Renal pelvis (tissue), 4 donors: Measurements from ENCODE around the gene METTL21C. TPM values are rescaled to one million over a fixed set of nuclear protein-coding genes. Genes with fewer than 3 reads are reported as not detected.

Source experiments
- DNase-seq: peaks from one replicate; pipeline ENCODE4 v3.0.0-alpha.2; 2013
- polyA plus RNA-seq, 3 donors: library from polyadenylated mRNA; unstranded; fragments of 120-200 nt; gene quantifications; one replicate each; pipeline ENCODE4 v1.2.1, GENCODE V29; 2013; ENCODE audit not compliant: insufficient read length in 3 of 3

METTL21C gene
- polyA plus RNA-seq, 3 donors: 0.23 to 0.55 (median 0.52) TPM

DNA sequence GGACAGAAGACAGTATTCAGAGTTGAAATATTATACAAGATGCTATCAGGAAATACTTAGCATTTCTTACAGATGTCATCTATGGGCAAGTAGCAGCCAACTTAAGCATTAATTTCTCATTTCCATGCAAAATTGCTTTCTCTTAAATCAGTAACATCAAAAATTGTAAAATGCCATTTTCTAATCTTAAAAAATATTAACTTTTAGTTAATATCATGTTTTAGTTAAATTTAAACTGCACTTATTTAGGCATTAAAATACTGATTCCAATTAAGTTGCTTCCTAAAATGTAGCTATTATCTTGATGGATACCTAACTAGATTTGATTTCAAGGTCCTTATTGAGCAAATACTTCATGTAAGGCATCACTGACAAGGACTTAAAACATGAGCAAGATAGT lies 27.8 kb downstream of the METTL21C start:
- DNase-seq: no peak

DNA sequence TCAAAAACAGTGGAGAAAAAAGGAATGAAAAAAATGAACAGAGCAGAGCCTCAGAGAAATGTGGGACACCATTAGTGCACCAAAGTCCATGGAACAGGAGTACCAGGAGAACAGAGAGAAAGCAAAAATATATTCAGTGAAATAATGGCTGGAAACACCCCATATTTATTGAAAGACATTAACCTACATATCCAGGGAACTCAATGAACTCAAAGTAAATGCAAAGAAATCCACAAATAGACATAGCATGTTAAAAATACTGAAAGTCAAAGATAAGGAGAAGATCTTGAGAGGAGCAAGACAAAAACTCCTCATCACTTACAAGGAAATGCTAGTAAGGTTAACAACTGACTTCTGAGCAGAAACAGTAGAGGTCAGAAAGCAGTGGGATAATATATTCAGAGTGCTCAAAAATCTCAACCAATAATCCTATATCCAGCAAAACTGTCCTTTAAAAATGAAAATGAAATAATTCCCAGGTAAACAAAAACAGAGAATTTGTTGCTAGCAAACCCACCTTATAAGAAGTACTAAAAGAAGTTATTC lies 35.6 kb downstream of the METTL21C start:
- DNase-seq: no peak

DNA sequence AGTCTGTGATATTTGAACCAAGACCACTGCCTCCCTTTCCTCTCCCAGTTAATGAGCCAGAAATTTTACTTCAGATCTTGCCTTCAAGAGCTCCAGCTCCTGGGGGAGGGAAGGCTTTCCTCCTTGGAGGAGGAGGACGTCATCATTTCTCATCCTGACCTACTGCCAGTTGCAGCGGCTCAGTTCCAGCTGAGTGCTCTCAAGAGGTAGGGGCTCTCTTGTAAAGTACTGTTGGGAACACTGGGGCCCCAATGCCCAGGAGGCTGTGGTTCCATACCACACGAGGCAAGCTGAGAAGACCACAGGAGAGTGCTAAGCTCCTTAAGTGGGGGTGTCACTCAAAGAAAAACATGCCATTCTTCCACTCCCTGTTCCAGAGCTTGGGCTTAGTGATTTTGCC lies 36.2 kb downstream of the METTL21C start:
- DNase-seq: peak; percentile 62

DNA sequence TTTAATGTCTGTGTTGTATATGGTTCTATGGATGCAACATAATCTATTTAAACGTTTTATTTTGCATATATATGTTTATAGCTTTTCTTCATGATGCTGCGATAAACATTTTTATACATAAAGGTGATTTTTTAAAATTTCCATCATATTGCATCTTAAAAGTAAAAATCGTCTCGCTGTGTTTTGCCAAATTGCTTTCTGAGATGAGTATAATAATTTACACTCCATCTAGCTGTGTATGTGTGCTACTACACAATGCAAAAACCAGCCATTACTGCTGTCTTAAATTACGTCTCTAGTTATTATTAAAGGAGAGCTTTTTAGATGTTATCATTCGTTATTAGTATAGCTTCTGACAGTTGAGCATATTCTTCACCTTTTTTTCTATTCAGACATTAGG lies 37.2 kb downstream of the METTL21C start:
- no peak for DNase-seq

DNA sequence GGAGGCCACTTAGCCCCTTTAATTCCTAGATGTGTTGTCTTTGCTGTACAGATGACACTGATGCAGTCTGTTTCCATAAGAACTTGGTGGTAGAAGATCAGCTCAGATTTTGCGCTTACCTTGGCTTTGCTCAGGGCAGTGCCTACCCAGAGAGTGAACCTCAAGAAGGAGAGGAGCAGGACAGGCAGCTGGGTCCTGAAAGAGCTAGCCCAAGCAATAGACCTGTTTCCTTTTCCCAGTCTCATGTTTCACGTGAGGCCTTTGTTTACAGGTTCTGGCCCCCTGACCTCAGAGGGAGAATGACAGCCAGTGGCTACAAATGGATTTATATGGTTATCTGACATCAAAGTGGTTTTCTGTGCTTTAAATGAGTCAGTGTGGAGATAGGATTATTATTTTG lies 40.1 kb downstream of the METTL21C start:
- no peak for DNase-seq

DNA sequence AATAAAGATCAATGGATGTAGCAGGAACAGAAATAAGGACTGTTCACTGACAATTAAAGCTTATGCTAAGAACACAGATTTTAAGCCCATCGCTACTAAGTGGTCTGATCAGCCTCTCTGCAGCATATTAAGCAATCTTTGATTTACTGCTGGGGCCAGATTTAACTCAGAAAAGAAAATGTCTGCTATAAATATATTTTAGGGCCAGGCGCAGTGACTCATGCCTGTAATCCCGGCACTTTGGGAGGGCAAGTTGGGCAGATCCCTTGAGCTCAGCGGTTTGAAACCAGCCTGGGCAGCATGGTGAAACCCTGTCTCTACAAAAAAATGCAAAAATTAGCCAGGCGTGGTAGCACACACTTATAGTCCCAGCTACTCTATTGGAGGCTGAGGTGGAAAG lies 43.0 kb downstream of the METTL21C start:
- DNase-seq: no peak

DNA sequence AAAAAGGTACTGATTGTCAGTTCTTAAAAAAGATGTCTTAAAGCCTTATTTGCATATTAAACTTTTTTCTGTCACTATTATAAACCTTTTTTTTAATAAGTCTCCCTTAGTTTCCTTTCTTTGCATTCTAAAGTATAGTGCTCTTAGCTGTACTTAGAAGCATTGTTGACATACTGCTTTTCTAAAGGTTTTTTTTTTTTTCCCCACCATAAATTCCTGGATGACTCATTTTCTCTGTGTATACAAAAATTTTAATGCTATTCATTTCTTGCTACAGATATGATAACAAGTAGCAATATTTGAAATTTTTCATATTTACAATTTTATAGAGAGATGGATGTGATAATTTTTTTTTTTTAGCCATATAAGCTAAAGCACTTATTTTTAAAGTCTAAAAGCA lies 43.5 kb downstream of the METTL21C start:
- DNase-seq: no peak

DNA sequence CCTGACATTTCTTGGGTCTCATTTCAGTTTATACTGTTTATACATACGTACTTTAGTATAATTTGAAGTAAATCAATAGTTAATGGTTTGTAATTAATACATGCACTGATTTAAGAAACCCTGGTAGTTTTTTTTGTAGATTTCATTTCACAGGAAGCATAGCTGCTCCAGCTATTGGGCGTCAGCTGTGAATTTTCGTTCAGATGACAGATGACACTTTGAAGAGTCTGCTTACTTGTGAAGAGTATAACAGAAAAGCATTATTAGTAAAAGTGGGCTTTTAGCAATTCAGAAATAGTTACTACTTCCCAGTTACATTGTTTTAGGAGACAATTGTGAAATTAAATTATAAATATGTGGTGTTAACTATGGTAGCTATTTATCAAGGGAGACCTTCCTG lies 44.4 kb downstream of the METTL21C start:
- DNase-seq: no peak

DNA sequence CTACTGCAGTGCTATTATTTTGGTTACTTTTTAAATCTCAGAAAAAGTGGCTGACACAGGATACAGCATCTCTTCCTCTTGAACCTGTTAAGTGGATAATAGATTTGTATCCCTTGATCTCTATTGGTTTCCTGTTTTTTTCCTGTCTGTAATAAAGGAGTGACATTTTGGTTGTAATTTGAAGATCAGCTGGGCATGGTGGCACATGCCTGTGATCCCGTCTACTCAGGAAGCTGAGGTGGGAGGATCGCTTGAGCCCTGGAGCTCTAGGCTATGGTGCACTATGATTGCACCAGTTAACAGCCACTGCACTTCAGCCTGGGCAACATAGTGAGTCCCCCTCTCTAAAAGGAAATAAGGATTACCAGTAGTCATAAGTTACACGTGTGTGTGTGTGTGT lies 46.8 kb downstream of the METTL21C start:
- DNase-seq: no peak

DNA sequence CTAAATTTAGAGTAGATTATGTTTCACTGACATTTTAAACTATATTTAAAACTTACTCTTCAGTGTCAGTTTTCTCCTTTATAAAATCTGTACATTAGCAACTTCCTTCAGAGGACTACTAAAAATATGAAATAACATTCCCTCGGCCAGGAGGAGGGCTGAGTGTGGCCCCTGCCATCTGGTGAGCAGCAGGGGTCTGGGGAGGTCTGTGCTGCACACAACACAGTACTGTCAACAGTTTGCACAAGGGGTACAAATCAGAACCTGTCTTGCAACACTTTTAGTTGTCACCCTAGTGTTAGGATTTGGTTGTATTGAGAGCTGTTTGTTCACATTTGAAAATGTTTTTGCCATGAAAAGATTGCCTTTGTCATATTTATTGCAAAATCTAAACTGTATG lies 49.1 kb downstream of the METTL21C start:
- no peak for DNase-seq

DNA sequence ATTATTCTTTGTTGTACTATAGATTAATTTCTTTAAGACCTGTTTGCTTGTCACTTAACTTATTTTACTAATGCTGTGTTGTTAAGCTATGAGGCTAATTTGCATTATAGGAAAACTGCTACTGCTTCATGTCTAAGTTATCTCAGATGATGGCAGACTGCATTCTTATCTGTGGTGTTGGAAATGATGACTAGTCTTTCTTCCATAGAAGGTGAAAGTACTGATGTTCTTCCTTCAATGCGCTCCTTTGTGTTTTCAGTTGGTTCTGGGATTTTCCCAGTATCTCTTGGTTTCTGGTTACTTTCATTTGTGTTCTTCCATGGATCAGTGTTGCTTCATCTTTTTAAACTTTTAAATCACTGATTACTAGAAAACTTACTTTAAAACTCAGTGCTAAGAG lies 51.2 kb downstream of the METTL21C start:
- DNase-seq: no peak

DNA sequence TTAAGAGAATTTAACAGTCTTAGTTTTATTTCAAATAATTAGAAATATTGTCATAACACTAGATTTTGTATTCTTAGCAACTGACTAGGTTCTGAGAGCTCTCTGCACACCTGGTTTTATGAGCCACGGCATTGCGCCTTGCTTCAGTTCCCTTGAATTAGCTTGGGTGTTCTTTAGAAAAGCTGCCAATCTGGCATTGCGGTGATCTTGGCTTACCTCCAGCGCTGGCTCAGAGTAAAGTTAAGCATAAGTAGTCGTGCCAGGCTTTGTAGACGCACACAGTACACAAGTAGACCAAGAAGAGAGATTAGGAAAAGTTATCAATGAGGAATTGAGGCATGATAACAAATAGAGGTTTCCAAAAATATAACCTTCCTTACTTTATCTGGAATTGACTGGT lies 52.4 kb downstream of the METTL21C start:
- DNase-seq: peak; percentile 41

DNA sequence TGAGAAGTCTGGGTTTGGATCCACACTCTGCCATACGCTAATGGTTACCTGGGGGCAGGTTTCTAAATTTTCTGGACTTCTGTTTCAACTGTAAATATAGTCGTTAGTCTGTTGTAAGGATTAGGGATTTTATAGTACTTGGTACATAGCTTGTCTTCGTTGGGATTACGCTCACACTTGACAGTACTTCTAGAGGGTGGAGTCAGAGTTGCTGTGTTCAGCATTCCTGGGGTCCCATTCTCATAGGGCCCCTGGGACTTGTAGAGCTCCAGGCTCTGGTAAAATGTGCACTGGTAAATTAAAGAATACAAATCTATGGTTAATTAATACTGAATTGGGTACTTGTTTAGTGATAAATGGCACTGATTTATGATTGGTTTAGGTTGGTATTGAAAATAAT lies 52.8 kb downstream of the METTL21C start:
- no peak for DNase-seq

DNA sequence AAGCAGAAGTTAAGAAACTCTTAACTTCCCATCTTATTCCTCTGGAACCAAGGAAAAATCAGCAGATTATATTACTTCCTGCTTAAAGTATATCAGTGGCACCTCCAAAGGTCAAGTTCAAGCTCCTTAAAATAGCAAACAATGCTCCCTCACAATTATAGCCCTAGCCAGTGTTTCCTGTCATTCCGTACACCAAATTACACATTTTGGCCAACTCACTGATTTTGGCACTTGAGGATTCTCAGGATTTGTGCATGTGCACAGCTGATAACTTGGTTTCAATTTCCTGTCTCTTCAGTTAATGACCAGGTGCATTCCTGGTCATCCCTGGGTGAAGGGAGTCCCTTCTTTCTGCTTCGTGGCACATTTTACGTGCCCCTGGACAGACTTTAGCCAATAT lies 56.1 kb downstream of the METTL21C start:
- no peak for DNase-seq

Other genes with a start within 250 kb of the METTL21C start
- gene TPP2, start 98.1 kb downstream of the METTL21C start, polyA plus RNA-seq: 10 to 100 TPM; 53.2 to 61.5 (median 59.3) TPM
- 10 to 100 TPM; 28.6 to 31.8 (median 30.9) TPM for gene TEX30, start 78.7 kb upstream of the METTL21C start, polyA plus RNA-seq
- gene POGLUT2, start 103.9 kb upstream of the METTL21C start, polyA plus RNA-seq: 10 to 100 TPM; 46.4 to 48.3 (median 47.6) TPM
- 10 to 100 TPM; 38.6 to 78.8 (median 63.7) TPM for gene BIVM, start 104.1 kb upstream of the METTL21C start, polyA plus RNA-seq
- 10 to 100 TPM; 73.1 to 94.9 (median 81.5) TPM for gene ERCC5, start 151.0 kb upstream of the METTL21C start, polyA plus RNA-seq